GM18520 (cell line): ENCODE data around the gene KIF1B.
A peak's percentile ranks its signal among the peaks of the same experiment; 100 is the strongest.
"Not testable (repeated sequence)": the region's sequence is repeated elsewhere in the genome, so short reads cannot be mapped to it uniquely, and the experiment has no call there.

ENCODE experiments used
- ATAC-seq: cut with Tn5 transposase; IDR thresholded peaks from one replicate; pipeline ENCODE4 v1.9.1; 2021; ENCODE audit not compliant: unreplicated experiment

Gene KIF1B

GRCh38 chr1:10380594-10381275 is 170.4 kb downstream of the KIF1B start:
- no peak for ATAC-seq

GRCh38 chr1:10383630-10384029 is 173.3 kb downstream of the KIF1B start:
- no peak for ATAC-seq

GRCh38 chr1:10384219-10384618 is 173.8 kb downstream of the KIF1B start:
- ATAC-seq = no peak

GRCh38 chr1:10386761-10387676 is 176.6 kb downstream of the KIF1B start:
- no peak for ATAC-seq

- ATAC-seq = no peak
Measured at GRCh38 chr1:10387677-10388386, 177.5 kb downstream of the KIF1B start.

GRCh38 chr1:10388387-10388715 is 178.0 kb downstream of the KIF1B start:
- ATAC-seq = no peak

- no peak for ATAC-seq
Measured at GRCh38 chr1:10389271-10389973, 179.1 kb downstream of the KIF1B start.

- ATAC-seq = no peak
Measured at GRCh38 chr1:10396870-10397269, 186.5 kb downstream of the KIF1B start.

GRCh38 chr1:10398278-10398733 is 187.9 kb downstream of the KIF1B start:
- ATAC-seq = no peak

GRCh38 chr1:10398734-10399443 is 188.5 kb downstream of the KIF1B start, which contains the start of gene PGD:
TSS of gene PGD (plus strand) at chr1:10399064. CDS start at chr1:10399118, 54 bp downstream.
- ATAC-seq = peak; percentile 91

- no peak for ATAC-seq
Measured at GRCh38 chr1:10399444-10399941, 189.1 kb downstream of the KIF1B start.

- ATAC-seq = no peak
Measured at GRCh38 chr1:10400013-10400412, 189.6 kb downstream of the KIF1B start.

- no peak for ATAC-seq
Measured at GRCh38 chr1:10401281-10401680, 190.9 kb downstream of the KIF1B start.

GRCh38 chr1:10402729-10403274 is 192.4 kb downstream of the KIF1B start:
- ATAC-seq = no peak

GRCh38 chr1:10407201-10407600 is 196.8 kb downstream of the KIF1B start:
- ATAC-seq = no peak

GRCh38 chr1:10415211-10415930 is 205.0 kb downstream of the KIF1B start:
- ATAC-seq = no peak

- not testable (repeated sequence) for ATAC-seq
Measured at GRCh38 chr1:10415967-10416366, 205.6 kb downstream of the KIF1B start.

- ATAC-seq = not testable (repeated sequence)
Measured at GRCh38 chr1:10418741-10419140, 208.4 kb downstream of the KIF1B start.

- no peak for ATAC-seq
Measured at GRCh38 chr1:10419351-10419750, 209.0 kb downstream of the KIF1B start.
